Measurements from ENCODE around the gene DLEC1. TPM values are rescaled to one million over a fixed set of nuclear protein-coding genes. Genes with fewer than 3 reads are reported as not detected.

The DLEC1 gene
- total RNA-seq, 1 donor from 2014 or later: 0.54 TPM

- Histone ChIP-seq H3K4me2 (ENCODE audit: low read length) (no peak overlapping the region), H3K27ac (ENCODE audit: low read depth, low read length) (no peak overlapping the region), H3K36me3 (ENCODE audit: insufficient read depth, low read length) (no peaks in the 10 kb centered on the region), H3K9me3 (ENCODE audit: insufficient read depth, low read depth, low read length) (no peaks in the 10 kb centered on the region), H3K4me1 (ENCODE audit: insufficient read depth, low read length) (no peaks in the 10 kb centered on the region), H2AFZ (ENCODE audit: low read depth, low read length) (no peak overlapping the region), H3K9ac (ENCODE audit: low read length) (no peak overlapping the region), H3K4me3 (ENCODE audit: insufficient read depth, low read depth, low read length) (no peak overlapping the region), H3K79me2 (ENCODE audit: insufficient read depth, low read length) (no peaks in the 10 kb centered on the region), H4K20me1 (ENCODE audit: insufficient read depth, low read length) (no peaks in the 10 kb centered on the region), H3K27me3 (ENCODE audit: insufficient read depth, low read length) (no peaks in the 10 kb centered on the region)
- DNase-seq (ENCODE audit: low read depth) (no peak), FAIRE-seq (no peak)
- Mint-ChIP-seq H3K4me1 (ENCODE audit: low read depth, unreplicated experiment) (no peaks in the 10 kb centered on the region), H3K27ac (ENCODE audit: unreplicated experiment) (no peak overlapping the region), H3K9me3 (ENCODE audit: unreplicated experiment) (no peaks in the 10 kb centered on the region), H3K36me3 (ENCODE audit: low read depth, unreplicated experiment) (no peaks in the 10 kb centered on the region), H3K27me3 (ENCODE audit: low read depth, unreplicated experiment) (peaks cover 10% of the 10 kb centered on the region), H3K4me3 (ENCODE audit: unreplicated experiment) (no peak overlapping the region)
- TF ChIP-seq, protein P1, sequence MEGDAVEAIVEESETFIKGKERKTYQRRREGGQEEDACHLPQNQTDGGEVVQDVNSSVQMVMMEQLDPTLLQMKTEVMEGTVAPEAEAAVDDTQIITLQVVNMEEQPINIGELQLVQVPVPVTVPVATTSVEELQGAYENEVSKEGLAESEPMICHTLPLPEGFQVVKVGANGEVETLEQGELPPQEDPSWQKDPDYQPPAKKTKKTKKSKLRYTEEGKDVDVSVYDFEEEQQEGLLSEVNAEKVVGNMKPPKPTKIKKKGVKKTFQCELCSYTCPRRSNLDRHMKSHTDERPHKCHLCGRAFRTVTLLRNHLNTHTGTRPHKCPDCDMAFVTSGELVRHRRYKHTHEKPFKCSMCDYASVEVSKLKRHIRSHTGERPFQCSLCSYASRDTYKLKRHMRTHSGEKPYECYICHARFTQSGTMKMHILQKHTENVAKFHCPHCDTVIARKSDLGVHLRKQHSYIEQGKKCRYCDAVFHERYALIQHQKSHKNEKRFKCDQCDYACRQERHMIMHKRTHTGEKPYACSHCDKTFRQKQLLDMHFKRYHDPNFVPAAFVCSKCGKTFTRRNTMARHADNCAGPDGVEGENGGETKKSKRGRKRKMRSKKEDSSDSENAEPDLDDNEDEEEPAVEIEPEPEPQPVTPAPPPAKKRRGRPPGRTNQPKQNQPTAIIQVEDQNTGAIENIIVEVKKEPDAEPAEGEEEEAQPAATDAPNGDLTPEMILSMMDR (IDR thresholded peaks at IDR 0.05; ENCODE audit: insufficient read depth, low read depth, low read length): no peak
- no peak for TF ChIP-seq EZH2 (IDR thresholded peaks at IDR 0.05; ENCODE audit: insufficient read depth, low read length)
Observed at GRCh38 chr3:38108649-38109579, 69.9 kb downstream of the DLEC1 start.

GRCh38 chr3:38109580-38110313 is 70.7 kb downstream of the DLEC1 start:
- Mint-ChIP-seq H3K27me3 (ENCODE audit: low read depth, unreplicated experiment) (peaks cover 10% of the 10 kb centered on the region), H3K9me3 (ENCODE audit: unreplicated experiment) (no peaks in the 10 kb centered on the region), H3K4me3 (ENCODE audit: unreplicated experiment) (no peak overlapping the region), H3K36me3 (ENCODE audit: low read depth, unreplicated experiment) (no peaks in the 10 kb centered on the region), H3K27ac (ENCODE audit: unreplicated experiment) (no peak overlapping the region), H3K4me1 (ENCODE audit: low read depth, unreplicated experiment) (no peaks in the 10 kb centered on the region)
- H3K4me2 ChIP-seq (ENCODE audit: low read length): no peak overlapping the region
- H3K4me3 ChIP-seq (ENCODE audit: insufficient read depth, low read depth, low read length): no peak overlapping the region
- no peaks in the 10 kb centered on the region for H4K20me1 ChIP-seq (ENCODE audit: insufficient read depth, low read length)
- no peaks in the 10 kb centered on the region for H3K4me1 ChIP-seq (ENCODE audit: insufficient read depth, low read length)
- no peaks in the 10 kb centered on the region for H3K36me3 ChIP-seq (ENCODE audit: insufficient read depth, low read length)
- no peak overlapping the region for H3K27ac ChIP-seq (ENCODE audit: low read depth, low read length)
- no peak overlapping the region for H2AFZ ChIP-seq (ENCODE audit: low read depth, low read length)
- TF ChIP-seq, protein P1 (IDR thresholded peaks at IDR 0.05; ENCODE audit: insufficient read depth, low read depth, low read length): no peak
- H3K79me2 ChIP-seq (ENCODE audit: insufficient read depth, low read length): no peaks in the 10 kb centered on the region
- H3K9me3 ChIP-seq (ENCODE audit: insufficient read depth, low read depth, low read length): no peaks in the 10 kb centered on the region
- H3K27me3 ChIP-seq (ENCODE audit: insufficient read depth, low read length): no peaks in the 10 kb centered on the region
- DNase-seq (ENCODE audit: low read depth): no peak
- no peak for FAIRE-seq
- no peak overlapping the region for H3K9ac ChIP-seq (ENCODE audit: low read length)
